ENCODE data around the gene GNAI2. TPM values are rescaled to one million over a fixed set of nuclear protein-coding genes. Genes with fewer than 3 reads are reported as not detected.

The GNAI2 gene
- total RNA-seq, 2 experiments from 2014 or later, result 493 to 519 TPM

DNA sequence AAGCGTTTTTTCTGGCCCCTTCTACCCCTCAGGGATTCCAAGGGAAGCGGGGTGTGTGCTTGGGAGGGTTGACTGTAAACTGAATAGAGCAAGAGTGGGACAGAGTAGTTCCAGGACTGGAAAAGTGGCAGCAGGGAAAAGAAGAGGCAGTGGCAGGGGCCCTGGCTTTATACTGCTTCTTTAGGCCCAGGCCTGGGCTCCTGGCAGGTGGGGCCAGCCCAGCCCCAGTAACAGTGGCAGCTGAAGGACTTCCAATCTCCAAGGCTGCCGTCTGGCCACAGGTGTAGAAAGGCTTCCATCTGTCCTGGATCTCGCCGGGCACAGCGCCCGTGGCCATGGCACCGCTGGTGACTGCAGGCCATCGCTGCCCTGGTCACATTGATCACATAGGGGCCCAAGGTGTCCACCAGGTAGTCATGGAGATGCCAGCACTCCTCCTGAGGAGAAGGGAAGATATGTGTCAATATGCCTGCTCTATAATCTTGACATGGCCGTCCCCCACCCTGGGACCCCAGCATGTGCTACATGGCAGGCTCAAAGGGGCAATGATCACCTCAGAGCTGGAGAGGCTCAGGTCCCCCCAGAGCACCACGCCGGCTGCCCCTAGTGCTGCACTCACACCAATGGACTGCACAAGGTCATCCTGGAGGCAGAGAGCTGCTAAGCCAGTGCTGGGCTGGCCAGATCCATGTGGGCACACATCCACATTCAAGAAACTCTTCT lies 57.2 kb downstream of the GNAI2 start:
- DNase-seq, result no peak
- Mint-ChIP-seq H3K36me3 (ENCODE audit: low read depth) (peaks cover 27% of the 10 kb centered on the region), H3K9me3 (no peaks in the 10 kb centered on the region), H3K27me3 (no peaks in the 10 kb centered on the region), H3K4me3 (peak overlapping the region; percentile 81), H3K27ac (peak overlapping the region; percentile 91), H3K4me1 (peaks cover 46% of the 10 kb centered on the region)
- ChIA-PET POLR2A (interaction anchor here (0.7 to 2.8 kb wide), 13 partner anchors 10 to 309 kb away, joined by 3 to 22 read pairs (median 5); partner anchors contain the start of genes CYB561D2, HYAL1, NPRL2 and RASSF1), CTCF (interaction anchor here (0.8 to 2.5 kb wide), 6 partner anchors 12 to 47 kb away, joined by 3 to 12 read pairs (median 4); partner anchors contain the start of gene TUSC2)

DNA sequence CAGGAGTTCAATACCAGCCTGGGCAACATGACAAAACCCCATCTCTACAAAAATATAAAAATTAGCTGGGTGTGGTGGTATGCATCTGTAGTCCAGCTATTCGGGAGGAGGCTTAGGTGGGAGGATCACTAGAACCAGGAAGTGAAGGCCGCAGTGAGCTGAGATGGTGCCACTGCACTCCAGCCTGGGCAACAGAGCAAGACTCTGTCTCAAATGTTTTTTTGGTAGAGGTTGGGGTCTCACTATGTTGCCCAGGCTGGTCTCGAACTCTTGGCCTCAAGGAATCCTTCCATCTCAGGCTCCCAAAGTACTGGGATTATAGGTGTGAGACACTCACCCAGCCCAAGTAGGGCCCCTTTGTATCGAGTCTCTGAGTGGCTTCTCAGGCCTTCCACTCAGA lies 58.1 kb downstream of the GNAI2 start:
- Mint-ChIP-seq H3K4me1 (peaks cover 47% of the 10 kb centered on the region), H3K36me3 (ENCODE audit: low read depth) (peaks cover 22% of the 10 kb centered on the region), H3K4me3 (no peak overlapping the region), H3K27ac (no peak overlapping the region), H3K27me3 (no peaks in the 10 kb centered on the region), H3K9me3 (no peaks in the 10 kb centered on the region)
- DNase-seq, result no peak
- ChIA-PET POLR2A (interaction anchor here (1.1 kb wide), 2 partner anchors 43 to 45 kb away, joined by 5 to 6 read pairs; no protein-coding TSS in a partner anchor), CTCF (interaction anchor here (0.9 kb wide), 1 partner anchor 34 kb away, joined by 3 read pairs; the partner anchor contains the start of gene TUSC2)

DNA sequence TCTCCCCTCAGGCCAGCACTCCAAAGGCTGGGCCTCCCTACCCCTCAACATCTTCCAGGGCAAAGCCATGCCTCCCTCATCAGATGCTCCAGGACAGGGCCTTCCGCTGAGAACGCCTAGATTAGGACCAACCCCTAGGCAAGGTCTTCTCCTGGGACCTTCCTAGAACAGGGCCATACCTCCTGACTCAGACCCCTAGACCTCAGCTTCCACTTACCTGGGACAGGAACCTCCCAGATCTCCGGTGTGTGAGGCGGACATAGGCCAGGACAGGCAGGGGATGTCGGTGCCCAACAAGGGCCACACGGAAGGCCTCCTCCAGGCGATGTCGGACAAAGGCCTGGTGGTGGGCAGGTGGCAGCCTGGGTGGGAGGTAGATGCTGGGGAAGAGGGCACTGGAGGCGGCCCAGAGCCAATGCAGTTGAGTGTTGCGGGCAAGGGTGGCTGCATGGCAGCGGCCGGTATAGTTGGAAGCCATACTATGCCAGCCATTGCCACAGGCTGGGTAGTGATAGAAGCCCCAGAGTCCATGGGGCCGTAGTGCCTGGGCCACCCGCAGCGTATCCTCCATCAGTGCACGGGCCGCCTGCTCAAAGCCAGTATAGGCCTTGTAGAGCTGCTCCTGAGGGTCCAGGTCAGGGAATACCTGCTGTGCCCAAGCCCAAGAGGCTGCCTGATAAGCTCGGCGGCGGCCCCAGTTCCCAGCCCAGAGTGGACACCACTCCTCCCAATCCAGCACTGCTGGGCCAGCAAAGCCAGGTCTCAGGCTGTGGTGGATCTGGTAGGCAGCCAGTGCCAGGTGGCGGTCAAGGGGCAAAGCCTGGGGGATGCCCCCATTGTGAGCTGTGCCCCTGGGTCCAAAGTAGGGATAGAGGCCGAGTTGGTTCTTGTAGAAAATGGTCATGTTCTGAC lies 58.7 kb downstream of the GNAI2 start:
- no peak for DNase-seq
- ChIA-PET POLR2A (interaction anchor here (0.6 to 1.5 kb wide), 7 partner anchors 10 to 44 kb away, joined by 3 to 6 read pairs (median 3); partner anchors contain the start of genes LSMEM2 and TUSC2), CTCF (interaction anchor here (0.6 kb wide), 1 partner anchor 86 kb away, joined by 3 read pairs; no protein-coding TSS in a partner anchor)
- Mint-ChIP-seq H3K36me3 (ENCODE audit: low read depth) (peaks cover 16% of the 10 kb centered on the region), H3K27me3 (no peaks in the 10 kb centered on the region), H3K4me3 (no peak overlapping the region), H3K27ac (no peak overlapping the region), H3K4me1 (peaks cover 44% of the 10 kb centered on the region), H3K9me3 (no peaks in the 10 kb centered on the region)

DNA sequence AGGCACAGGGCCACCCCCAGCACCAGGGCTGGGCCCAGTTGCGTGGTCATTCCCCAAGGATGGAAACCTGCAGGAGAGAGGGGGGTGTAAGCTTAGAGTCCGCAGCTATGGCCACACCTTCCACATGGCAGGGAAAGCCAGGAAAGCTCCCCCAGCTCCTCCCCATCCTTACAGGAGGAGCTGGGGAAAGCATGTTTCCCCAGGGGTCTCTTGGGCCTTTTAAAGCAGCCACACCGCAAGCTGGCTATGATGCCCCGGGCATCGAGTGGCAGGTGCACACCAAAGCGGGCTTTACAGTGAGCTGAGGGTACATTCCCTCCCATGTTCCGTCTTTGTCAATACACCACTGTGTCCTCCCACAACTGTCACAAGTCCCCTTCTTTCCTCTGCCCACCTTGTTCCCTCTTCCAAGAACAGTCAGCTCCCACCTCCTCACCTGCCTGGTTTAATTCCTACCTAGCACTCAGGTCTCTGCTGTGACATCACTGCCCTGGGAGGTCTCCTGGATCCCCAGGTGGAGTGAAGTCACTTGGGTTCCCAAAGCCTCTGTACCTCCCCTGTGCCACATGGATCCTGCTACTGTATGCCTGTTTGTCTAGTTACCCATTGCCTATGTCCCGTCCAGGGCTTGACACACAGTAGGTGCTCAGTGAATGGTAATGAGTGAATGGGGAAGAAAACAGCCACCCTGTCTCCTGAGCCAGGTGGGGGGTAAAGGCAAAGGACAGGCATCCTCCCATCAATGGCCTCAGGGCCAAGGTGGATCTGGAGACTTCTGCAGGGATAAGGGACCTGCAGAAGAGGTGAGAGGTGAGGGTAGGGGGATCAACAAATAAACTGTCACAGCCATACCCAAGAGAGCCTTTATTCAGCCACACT lies 59.8 kb downstream of the GNAI2 start:
- ChIA-PET POLR2A (interaction anchor here (0.7 to 5.2 kb wide), 5 partner anchors 11 to 41 kb away, joined by 3 to 113 read pairs (median 3); partner anchors contain the start of genes LSMEM2 and TUSC2), CTCF (interaction anchor here (0.6 kb wide), 2 partner anchors 87 to 233 kb away, joined by 3 read pairs; no protein-coding TSS in a partner anchor)
- H3K36me3 Mint-ChIP-seq (ENCODE audit: low read depth), result peaks cover 16% of the 10 kb centered on the region
- H3K4me1 Mint-ChIP-seq, result peaks cover 48% of the 10 kb centered on the region
- H3K9me3 Mint-ChIP-seq, result no peaks in the 10 kb centered on the region
- H3K27me3 Mint-ChIP-seq, result no peaks in the 10 kb centered on the region
- H3K27ac Mint-ChIP-seq, result peak overlapping the region; percentile 19
- no peak for DNase-seq
- no peak overlapping the region for H3K4me3 Mint-ChIP-seq

DNA sequence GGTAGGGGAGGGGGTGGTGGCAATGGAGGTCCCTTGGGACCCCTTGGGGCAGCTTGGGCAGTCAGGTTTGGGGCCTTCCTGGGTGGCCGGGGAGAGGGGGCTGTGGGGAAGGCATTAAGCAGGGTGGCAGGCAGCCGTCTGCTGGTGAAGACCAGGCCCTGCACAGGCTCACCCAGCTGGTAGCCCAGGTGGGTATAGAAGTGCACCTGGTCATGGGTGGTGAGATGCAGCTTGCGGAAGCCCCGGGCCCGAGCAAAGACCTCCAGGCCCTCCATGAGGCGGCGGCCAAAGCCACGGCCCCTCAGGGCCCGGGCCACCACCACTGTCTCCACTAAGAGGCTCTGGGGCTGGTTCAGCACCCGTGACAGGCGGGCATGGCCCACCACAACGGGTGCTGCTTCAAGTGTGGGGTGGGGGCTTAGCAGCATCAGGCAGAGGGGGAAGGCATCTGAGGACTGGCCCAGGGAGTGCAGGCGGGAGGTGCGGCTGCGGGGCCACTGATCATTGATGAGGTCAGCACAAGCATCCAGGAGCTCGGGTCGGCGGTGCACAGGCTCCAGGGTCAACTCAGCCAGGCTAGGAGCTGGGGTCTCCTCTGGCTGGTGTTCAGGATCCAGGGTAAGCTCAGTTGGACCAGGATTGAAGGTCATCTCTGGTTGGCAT lies 60.8 kb downstream of the GNAI2 start:
- Mint-ChIP-seq H3K27me3 (no peaks in the 10 kb centered on the region), H3K4me1 (peaks cover 46% of the 10 kb centered on the region), H3K4me3 (peak overlapping the region; percentile 21), H3K36me3 (ENCODE audit: low read depth) (peaks cover 13% of the 10 kb centered on the region), H3K9me3 (no peaks in the 10 kb centered on the region), H3K27ac (no peak overlapping the region)
- no peak for DNase-seq
- CTCF ChIA-PET, result interaction anchor here (0.7 to 4.2 kb wide), 2 partner anchors 27 to 40 kb away, joined by 3 to 82 read pairs; partner anchors contain the start of gene HYAL2
- POLR2A ChIA-PET, result interaction anchor here (3.8 to 6.3 kb wide), 4 partner anchors 21 to 44 kb away, joined by 21 to 150 read pairs (median 77); partner anchors contain the start of genes RASSF1, TUSC2 and ZMYND10

DNA sequence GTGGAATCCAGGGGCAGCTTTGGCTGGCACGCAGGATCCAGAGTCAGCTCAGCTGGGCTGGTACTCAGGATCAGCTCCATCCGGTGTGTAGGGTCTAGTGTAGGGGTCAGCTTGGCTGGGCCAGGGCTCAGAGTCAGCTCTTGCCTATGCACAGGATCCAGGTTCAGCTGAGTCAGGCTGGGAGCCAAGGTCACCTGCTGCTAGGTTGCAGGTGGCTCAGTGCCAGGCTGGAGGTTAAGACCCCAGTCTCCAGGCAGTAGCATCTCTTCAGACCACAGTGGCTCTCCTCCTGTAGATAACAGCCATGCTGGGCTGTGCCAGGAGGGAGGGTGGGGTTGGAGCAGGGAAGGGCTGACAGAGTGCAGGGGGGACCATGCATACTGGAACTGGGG lies 61.4 kb downstream of the GNAI2 start:
- H3K36me3 Mint-ChIP-seq (ENCODE audit: low read depth), result peaks cover 12% of the 10 kb centered on the region
- POLR2A ChIA-PET, result interaction anchor here (1.1 to 6.3 kb wide), 6 partner anchors 20 to 77 kb away, joined by 4 to 150 read pairs (median 31); partner anchors contain the start of genes GNAI2, RASSF1, TUSC2 and ZMYND10

DNA sequence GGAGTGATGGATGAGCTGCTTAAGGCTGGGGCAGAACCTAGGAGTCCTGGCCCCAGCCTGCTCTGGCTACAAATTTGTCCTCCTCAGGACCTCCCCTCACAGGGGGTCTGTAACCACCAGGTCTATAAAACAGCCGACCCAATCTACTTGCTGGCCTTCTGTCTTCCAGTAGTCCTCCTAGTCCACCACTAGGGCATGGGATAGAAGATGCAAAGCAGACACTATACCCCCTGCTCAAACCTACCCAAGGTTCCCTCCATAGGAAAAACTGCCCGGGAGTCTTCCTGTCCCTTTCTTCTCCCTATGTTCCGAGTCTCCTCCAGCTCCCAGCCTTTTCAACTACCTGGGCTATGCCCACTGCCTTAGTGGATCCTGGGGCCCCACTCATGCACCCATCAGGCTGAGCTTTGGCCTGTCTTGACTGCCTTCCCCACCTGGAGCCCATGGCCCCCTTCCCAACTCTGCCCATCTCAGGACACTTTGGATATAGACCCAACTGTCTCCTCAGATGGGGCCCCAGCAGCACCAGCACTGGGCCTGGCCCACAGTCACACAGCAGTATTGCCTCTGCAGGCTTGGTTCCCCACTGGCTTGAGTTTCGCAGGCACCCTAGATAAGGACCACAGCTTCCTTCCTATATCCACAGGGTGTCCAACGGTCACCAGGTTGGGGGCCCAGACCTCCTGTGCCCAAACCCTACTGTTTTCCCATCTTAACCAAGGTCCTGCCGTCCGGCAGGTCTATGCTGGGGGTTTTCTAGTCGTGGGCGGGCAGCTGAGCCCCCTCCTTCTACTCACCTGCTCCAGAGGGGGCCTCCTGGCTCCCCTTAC lies 62.1 kb downstream of the GNAI2 start:
- POLR2A ChIA-PET, result interaction anchor here (0.9 to 6.3 kb wide), 16 partner anchors 9 to 368 kb away, joined by 3 to 150 read pairs (median 6); partner anchors contain the start of genes CYB561D2, GNAI2, LSMEM2 and MON1A
- Mint-ChIP-seq H3K4me1 (peaks cover 38% of the 10 kb centered on the region), H3K9me3 (no peaks in the 10 kb centered on the region), H3K27ac (peak overlapping the region; percentile 100), H3K4me3 (peak overlapping the region; percentile 99), H3K36me3 (ENCODE audit: low read depth) (peaks cover 10% of the 10 kb centered on the region), H3K27me3 (no peaks in the 10 kb centered on the region)
- CTCF ChIA-PET, result interaction anchor here (1.0 to 4.2 kb wide), 10 partner anchors 9 to 54 kb away, joined by 3 to 82 read pairs (median 8); partner anchors contain the start of genes HYAL2 and RASSF1
- no peak for DNase-seq

More for the DNA sequence above, 61.4 kb downstream of the GNAI2 start:
- peaks cover 44% of the 10 kb centered on the region for H3K4me1 Mint-ChIP-seq
- CTCF ChIA-PET, result interaction anchor here (0.7 to 4.2 kb wide), 3 partner anchors 26 to 50 kb away, joined by 3 to 82 read pairs (median 17); partner anchors contain the start of gene HYAL2
- no peak for DNase-seq
- no peaks in the 10 kb centered on the region for H3K27me3 Mint-ChIP-seq
- H3K4me3 Mint-ChIP-seq, result peak overlapping the region; percentile 99
- no peaks in the 10 kb centered on the region for H3K9me3 Mint-ChIP-seq
- H3K27ac Mint-ChIP-seq, result no peak overlapping the region

DNA sequence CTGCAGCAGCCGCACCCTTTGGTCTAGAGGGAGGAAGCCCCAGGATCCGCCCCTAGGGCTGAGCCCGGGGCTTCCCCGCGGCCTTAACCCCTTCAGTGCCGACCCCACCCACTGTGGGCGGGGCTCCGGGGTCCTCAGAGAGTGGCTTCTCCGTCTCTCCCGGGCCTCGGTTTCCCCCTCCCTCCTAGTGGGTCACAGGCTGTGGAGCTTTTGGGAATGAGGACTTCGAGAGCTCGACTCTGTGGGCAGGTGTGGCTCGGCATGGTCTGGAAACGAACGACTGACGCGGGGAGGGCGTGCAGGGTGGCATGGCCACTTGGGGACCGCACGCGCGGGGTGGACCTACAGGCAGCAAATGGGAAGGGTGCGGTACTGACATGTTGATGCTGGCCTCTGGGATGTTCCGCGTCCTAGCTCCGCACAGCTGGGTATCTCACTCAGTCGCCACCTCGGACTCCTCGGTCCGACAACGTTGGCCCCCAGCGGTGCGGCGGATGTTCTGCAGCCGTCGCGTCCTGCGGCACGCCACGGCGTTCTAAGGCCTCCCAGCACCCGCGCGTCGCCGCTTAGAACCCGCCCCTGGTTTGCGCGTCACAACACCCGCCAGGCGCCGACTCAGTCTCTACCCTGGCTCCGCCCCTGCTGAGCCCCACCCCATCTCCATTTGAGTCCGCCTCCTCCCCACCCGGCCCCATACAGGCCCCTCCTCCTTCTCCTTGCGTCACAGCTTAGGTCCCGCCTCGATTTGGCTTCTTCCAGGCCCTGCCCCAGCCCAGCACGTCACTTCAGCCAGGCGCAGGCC lies 63.0 kb downstream of the GNAI2 start, which contains the start of the genes HYAL3 and NAA80:
Gene HYAL3, minus strand, starts transcription at position 570 of the 802 bp plus-strand sequence. CDS start 3,803 bp downstream, outside the sequence.
Gene NAA80, minus strand, starts transcription at position 570 of the 802 bp plus-strand sequence. CDS start 1,942 bp downstream, outside the sequence.
- ChIA-PET POLR2A (interaction anchor here (0.6 to 6.3 kb wide), 24 partner anchors 7 to 369 kb away, joined by 3 to 150 read pairs (median 4); partner anchors contain the start of genes CYB561D2, GNAI2, IFRD2 and LSMEM2), CTCF (interaction anchor here (0.6 to 4.2 kb wide), 20 partner anchors 10 to 233 kb away, joined by 3 to 82 read pairs (median 4); partner anchors contain the start of genes CYB561D2, HYAL2, LSMEM2 and RASSF1)
- Mint-ChIP-seq H3K4me3 (peak within 1 kb of the TSS; percentile 99), H3K9me3 (no peaks in the 10 kb centered on the region), H3K36me3 (ENCODE audit: low read depth) (peaks cover 10% of the 10 kb centered on the region), H3K27ac (peak within 1 kb of the TSS; percentile 100), H3K27me3 (no peaks in the 10 kb centered on the region), H3K4me1 (peaks cover 36% of the 10 kb centered on the region)
- DNase-seq, result peak; percentile 100

DNA sequence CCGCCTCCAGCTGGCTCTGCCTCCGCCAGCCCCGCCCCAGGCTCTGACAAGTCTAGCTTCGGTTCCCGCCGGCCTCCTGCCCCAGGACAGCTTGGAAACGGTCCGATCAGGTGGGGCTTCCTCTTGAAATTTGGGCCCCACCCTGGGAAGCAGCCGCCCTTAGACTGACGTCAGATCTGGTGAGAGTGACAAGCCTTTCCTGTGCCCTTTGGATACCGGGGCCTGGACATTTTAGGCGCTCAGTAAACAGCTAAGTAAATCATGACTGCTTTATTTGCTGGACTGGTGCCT lies 63.6 kb downstream of the GNAI2 start:
- Mint-ChIP-seq H3K27ac (peak overlapping the region; percentile 100), H3K36me3 (ENCODE audit: low read depth) (peaks cover 10% of the 10 kb centered on the region), H3K9me3 (no peaks in the 10 kb centered on the region), H3K4me3 (peak overlapping the region; percentile 99), H3K27me3 (no peaks in the 10 kb centered on the region), H3K4me1 (peaks cover 38% of the 10 kb centered on the region)
- ChIA-PET POLR2A (interaction anchor here (0.6 to 6.3 kb wide), 18 partner anchors 8 to 311 kb away, joined by 3 to 150 read pairs (median 5); partner anchors contain the start of genes CYB561D2, GNAI2, IFRD2 and NPRL2), CTCF (interaction anchor here (0.6 to 4.2 kb wide), 19 partner anchors 10 to 232 kb away, joined by 3 to 82 read pairs (median 5); partner anchors contain the start of genes CYB561D2, HYAL2, LSMEM2 and RASSF1)
- no peak for DNase-seq
